ENCODE data around the gene ZNF341. TPM values are rescaled to one million over a fixed set of nuclear protein-coding genes. Genes with fewer than 3 reads are reported as not detected.

Gene ZNF341
- total and polyA plus RNA-seq, 2 of the 8 experiments (the other 6 are each of a cell fraction or from before 2014, with no cell fraction given), result 5.8 to 6.4 TPM

- H3K4ac ChIP-seq (replicated peaks; ENCODE audit: insufficient read length, low read depth, low read length), result no peak overlapping the region
- H4K5ac ChIP-seq (ENCODE audit: insufficient read length, low read depth, low read length), result no peak overlapping the region
- peaks cover 4 to 9% (median 6%) of the 10 kb centered on the region in 4 experiments for H3K4me1 ChIP-seq (replicated peaks in 1 of 4; ENCODE audit: control insufficient read depth in 3 of 4, insufficient read depth in 4 of 4, low read length in 3 of 4)
- no peak overlapping the region; the same call in 1 of the 2 replicates for H3K18ac ChIP-seq (ENCODE audit: extremely low read depth, low read length)
- H3K23me2 ChIP-seq (ENCODE audit: low read depth, low read length), result peaks cover 6% of the 10 kb centered on the region; the same call in 1 of the 2 replicates
- POLR2A ChIA-PET (ENCODE audit: partially characterized antibody), result interaction anchor here (0.6 kb wide), 1 partner anchor 36 kb away, joined by 3 read pairs; no protein-coding TSS in a partner anchor
- no peak overlapping the region for H3K56ac ChIP-seq (replicated peaks; ENCODE audit: insufficient read length, low read depth, low read length)
- H2BK5ac ChIP-seq (ENCODE audit: low read depth, low read length), result no peak overlapping the region
- TF ChIP-seq KDM4A (IDR thresholded peaks at IDR 0.05; ENCODE audit: low read depth, low read length, severe bottlenecking) (no peak), SIX5 (IDR thresholded peaks at IDR 0.05; ENCODE audit: low read depth, low read length) (no peak)
- peaks cover 5 to 6% of the 10 kb centered on the region in 2 experiments; a peak in 2 of 4 replicates for H3K9me3 ChIP-seq (ENCODE audit: insufficient read depth in 2 of 2, low read depth in 1 of 2, low read length in 1 of 2)
- no peak overlapping the region for H2BK12ac ChIP-seq (ENCODE audit: low read depth, low read length)
- WGBS, 2 experiments (ENCODE audit: extremely low coverage in 1 of 2, insufficient coverage in 1 of 2, insufficient read length in 1 of 2, insufficient replicate concordance in 2 of 2, low coverage in 1 of 2, low lambda C conversion rate in 2 of 2, missing lambda C conversion rate in 1 of 2), result 91% methylated on average over 11 of the region's 11 CpGs; no CpG with 5 or more reads in 1 of the 2 experiments
- CTCF ChIA-PET (ENCODE audit: partially characterized antibody), result interaction anchor here (0.8 kb wide), 1 partner anchor 23 kb away, joined by 3 read pairs; no protein-coding TSS in a partner anchor
- H4K91ac ChIP-seq (replicated peaks; ENCODE audit: insufficient read length, low read length), result no peak overlapping the region
- H2AK5ac ChIP-seq (ENCODE audit: low read depth, low read length), result no peak overlapping the region
- no peak overlapping the region for H2BK15ac ChIP-seq (ENCODE audit: low read length)
- no peaks in the 10 kb centered on the region for H3K36me3 ChIP-seq (ENCODE audit: control insufficient read depth in 2 of 4, insufficient read depth in 4 of 4, low read length in 3 of 4)
- H3K27me3 ChIP-seq (replicated peaks in 1 of 4; ENCODE audit: control insufficient read depth in 3 of 4, extremely low read depth in 1 of 4, insufficient read depth in 3 of 4, low read length in 3 of 4), result no peaks in the 10 kb centered on the region; a peak in 1 of 7 replicates
- H3K79me1 ChIP-seq (ENCODE audit: low read depth, low read length), result no peaks in the 10 kb centered on the region
- H3K4me3 ChIP-seq (ENCODE audit: extremely low read depth in 1 of 4, insufficient read depth in 2 of 4, low read depth in 3 of 4, low read length in 4 of 4), result no peak overlapping the region
- H3K4me2 ChIP-seq (ENCODE audit: insufficient read depth in 1 of 2, low read depth in 2 of 2, low read length in 2 of 2), result no peak overlapping the region
- no peak overlapping the region for H2BK120ac ChIP-seq (replicated peaks; ENCODE audit: low read depth, low read length)
- H3K27ac ChIP-seq (ENCODE audit: low read depth, low read length), result no peak overlapping the region
- H3K79me2 ChIP-seq (ENCODE audit: control insufficient read depth in 1 of 2, insufficient read depth in 2 of 2, low read length in 2 of 2), result no peaks in the 10 kb centered on the region
- DNase-seq (ENCODE audit: low read depth in 1 of 2, low spot score in 2 of 2), result no peak
- H3K14ac ChIP-seq (ENCODE audit: insufficient read length), result no peak overlapping the region
- no peak overlapping the region for H2AFZ ChIP-seq (ENCODE audit: low read length)
- H2BK20ac ChIP-seq (ENCODE audit: low read length), result no peak overlapping the region
- H4K8ac ChIP-seq (ENCODE audit: extremely low read depth, insufficient read depth, low read length), result no peak overlapping the region
- H3K23ac ChIP-seq (ENCODE audit: insufficient read length), result no peak overlapping the region
- no peaks in the 10 kb centered on the region for H4K20me1 ChIP-seq (replicated peaks in 1 of 2; ENCODE audit: control insufficient read depth in 1 of 2, insufficient read depth in 2 of 2, low read length in 2 of 2)
- FAIRE-seq, result no peak
- H3K9ac ChIP-seq (replicated peaks in 1 of 4; ENCODE audit: extremely low read depth in 1 of 4, low read depth in 3 of 4, low read length in 3 of 4), result no peak overlapping the region
These were observed 24.1 kb upstream of the ZNF341 start for GRCh38 chr20:33707668-33708067.

Measured in H1 (cell line).